B cell (primary cell): ENCODE data around the gene DTL.

Experiments
- EZH2 ChIP-seq: IDR thresholded peaks from 2 replicates; pipeline ENCODE4 v1.6.1; 2012; ENCODE audit warnings: borderline replicate concordance, low read depth, mild to moderate bottlenecking, moderate library complexity, low read length; ENCODE audit not compliant: insufficient read depth, poor library complexity, severe bottlenecking
- TF ChIP-seq, protein P1 (sequence below): fragments of 200-600 bp; IDR thresholded peaks from one replicate; pipeline ENCODE4 v1.8.0; 2022; ENCODE audit warnings: antibody characterized with exemption, mild to moderate bottlenecking

- no peak for TF ChIP-seq EZH2
- TF ChIP-seq, protein P1, sequence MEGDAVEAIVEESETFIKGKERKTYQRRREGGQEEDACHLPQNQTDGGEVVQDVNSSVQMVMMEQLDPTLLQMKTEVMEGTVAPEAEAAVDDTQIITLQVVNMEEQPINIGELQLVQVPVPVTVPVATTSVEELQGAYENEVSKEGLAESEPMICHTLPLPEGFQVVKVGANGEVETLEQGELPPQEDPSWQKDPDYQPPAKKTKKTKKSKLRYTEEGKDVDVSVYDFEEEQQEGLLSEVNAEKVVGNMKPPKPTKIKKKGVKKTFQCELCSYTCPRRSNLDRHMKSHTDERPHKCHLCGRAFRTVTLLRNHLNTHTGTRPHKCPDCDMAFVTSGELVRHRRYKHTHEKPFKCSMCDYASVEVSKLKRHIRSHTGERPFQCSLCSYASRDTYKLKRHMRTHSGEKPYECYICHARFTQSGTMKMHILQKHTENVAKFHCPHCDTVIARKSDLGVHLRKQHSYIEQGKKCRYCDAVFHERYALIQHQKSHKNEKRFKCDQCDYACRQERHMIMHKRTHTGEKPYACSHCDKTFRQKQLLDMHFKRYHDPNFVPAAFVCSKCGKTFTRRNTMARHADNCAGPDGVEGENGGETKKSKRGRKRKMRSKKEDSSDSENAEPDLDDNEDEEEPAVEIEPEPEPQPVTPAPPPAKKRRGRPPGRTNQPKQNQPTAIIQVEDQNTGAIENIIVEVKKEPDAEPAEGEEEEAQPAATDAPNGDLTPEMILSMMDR, result no peak
Measured at GRCh38 chr1:212108981-212109380, 73.4 kb downstream of the DTL start.
